ENCODE measurements around the gene HMGA1. TPM values are rescaled to one million over a fixed set of nuclear protein-coding genes. Genes with fewer than 3 reads are reported as not detected.
"Not testable (repeated sequence)": the region's sequence is repeated elsewhere in the genome, so short reads cannot be mapped to it uniquely, and the experiment has no call there.

The HMGA1 gene
- polyA plus RNA-seq, 1 donor from 2014 or later: 31.5 TPM

GRCh38 chr6:34243901-34244884, 7.5 kb downstream of the HMGA1 start (continued):
- TF ChIP-seq, protein P1, sequence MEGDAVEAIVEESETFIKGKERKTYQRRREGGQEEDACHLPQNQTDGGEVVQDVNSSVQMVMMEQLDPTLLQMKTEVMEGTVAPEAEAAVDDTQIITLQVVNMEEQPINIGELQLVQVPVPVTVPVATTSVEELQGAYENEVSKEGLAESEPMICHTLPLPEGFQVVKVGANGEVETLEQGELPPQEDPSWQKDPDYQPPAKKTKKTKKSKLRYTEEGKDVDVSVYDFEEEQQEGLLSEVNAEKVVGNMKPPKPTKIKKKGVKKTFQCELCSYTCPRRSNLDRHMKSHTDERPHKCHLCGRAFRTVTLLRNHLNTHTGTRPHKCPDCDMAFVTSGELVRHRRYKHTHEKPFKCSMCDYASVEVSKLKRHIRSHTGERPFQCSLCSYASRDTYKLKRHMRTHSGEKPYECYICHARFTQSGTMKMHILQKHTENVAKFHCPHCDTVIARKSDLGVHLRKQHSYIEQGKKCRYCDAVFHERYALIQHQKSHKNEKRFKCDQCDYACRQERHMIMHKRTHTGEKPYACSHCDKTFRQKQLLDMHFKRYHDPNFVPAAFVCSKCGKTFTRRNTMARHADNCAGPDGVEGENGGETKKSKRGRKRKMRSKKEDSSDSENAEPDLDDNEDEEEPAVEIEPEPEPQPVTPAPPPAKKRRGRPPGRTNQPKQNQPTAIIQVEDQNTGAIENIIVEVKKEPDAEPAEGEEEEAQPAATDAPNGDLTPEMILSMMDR (IDR thresholded peaks at IDR 0.05; ENCODE audit: poor library complexity, severe bottlenecking): no peak
- TF ChIP-seq RAD21 (conservative IDR thresholded peaks at IDR 0.05): no peak

GRCh38 chr6:34245032-34245760, 8.5 kb downstream of the HMGA1 start:
- not testable (repeated sequence) for H4K20me1 ChIP-seq (ENCODE audit: insufficient read depth); H3K4me2 ChIP-seq (ENCODE audit: low read length); H3K36me3 ChIP-seq (ENCODE audit: insufficient read depth, low read length)

DNA sequence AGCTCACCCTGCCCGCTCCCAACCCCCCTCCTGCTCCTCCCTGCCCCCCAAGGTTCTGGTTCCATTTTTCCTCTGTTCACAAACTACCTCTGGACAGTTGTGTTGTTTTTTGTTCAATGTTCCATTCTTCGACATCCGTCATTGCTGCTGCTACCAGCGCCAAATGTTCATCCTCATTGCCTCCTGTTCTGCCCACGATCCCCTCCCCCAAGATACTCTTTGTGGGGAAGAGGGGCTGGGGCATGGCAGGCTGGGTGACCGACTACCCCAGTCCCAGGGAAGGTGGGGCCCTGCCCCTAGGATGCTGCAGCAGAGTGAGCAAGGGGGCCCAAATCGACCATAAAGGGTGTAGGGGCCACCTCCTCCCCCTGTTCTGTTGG, 9.1 kb downstream of the HMGA1 start:
- not testable (repeated sequence) for H3F3A ChIP-seq (ENCODE audit: insufficient read depth, low read length, poor library complexity, severe bottlenecking); H3K79me2 ChIP-seq (replicated peaks; ENCODE audit: insufficient read depth, low read length); H3K27ac ChIP-seq (ENCODE audit: low read length); H3K9ac ChIP-seq (ENCODE audit: low read length); H3K36me3 ChIP-seq (ENCODE audit: insufficient read depth, low read length); H3K4me2 ChIP-seq (ENCODE audit: low read length); H3K9me3 ChIP-seq (ENCODE audit: low read length); H3K4me3 ChIP-seq (ENCODE audit: low read length); H4K20me1 ChIP-seq (ENCODE audit: insufficient read depth); H2AFZ ChIP-seq (ENCODE audit: low read depth, low read length); H3K27me3 ChIP-seq (ENCODE audit: insufficient read depth, low read depth, low read length); H3K9me2 ChIP-seq (ENCODE audit: insufficient read depth, low read length)

More at GRCh38 chr6:34245032-34245760, 8.5 kb downstream of the HMGA1 start:
- H3F3A ChIP-seq (ENCODE audit: insufficient read depth, low read length, poor library complexity, severe bottlenecking); H3K27ac ChIP-seq (ENCODE audit: low read length); H3K4me3 ChIP-seq (ENCODE audit: low read length); H3K27me3 ChIP-seq (ENCODE audit: insufficient read depth, low read depth, low read length); H3K9ac ChIP-seq (ENCODE audit: low read length); H3K9me3 ChIP-seq (ENCODE audit: low read length); H3K9me2 ChIP-seq (ENCODE audit: insufficient read depth, low read length); H2AFZ ChIP-seq (ENCODE audit: low read depth, low read length); H3K79me2 ChIP-seq (replicated peaks; ENCODE audit: insufficient read depth, low read length): not testable (repeated sequence)

GRCh38 chr6:34246249-34246562, 9.5 kb downstream of the HMGA1 start:
- no peaks in the 10 kb centered on the region for H3K9me3 ChIP-seq (ENCODE audit: low read length)
- H3F3A ChIP-seq (ENCODE audit: insufficient read depth, low read length, poor library complexity, severe bottlenecking): no peaks in the 10 kb centered on the region
- no peaks in the 10 kb centered on the region for H3K36me3 ChIP-seq (ENCODE audit: insufficient read depth, low read length)
- no peaks in the 10 kb centered on the region for H3K27me3 ChIP-seq (ENCODE audit: insufficient read depth, low read depth, low read length)
- no peak for TF ChIP-seq MXI1 (conservative IDR thresholded peaks at IDR 0.05; ENCODE audit: poor library complexity, severe bottlenecking)
- TF ChIP-seq, protein P1 (IDR thresholded peaks at IDR 0.05; ENCODE audit: poor library complexity, severe bottlenecking): no peak
- no peak for TF ChIP-seq POLR2AphosphoS5 (IDR thresholded peaks at IDR 0.05)
- TF ChIP-seq, protein P2, sequence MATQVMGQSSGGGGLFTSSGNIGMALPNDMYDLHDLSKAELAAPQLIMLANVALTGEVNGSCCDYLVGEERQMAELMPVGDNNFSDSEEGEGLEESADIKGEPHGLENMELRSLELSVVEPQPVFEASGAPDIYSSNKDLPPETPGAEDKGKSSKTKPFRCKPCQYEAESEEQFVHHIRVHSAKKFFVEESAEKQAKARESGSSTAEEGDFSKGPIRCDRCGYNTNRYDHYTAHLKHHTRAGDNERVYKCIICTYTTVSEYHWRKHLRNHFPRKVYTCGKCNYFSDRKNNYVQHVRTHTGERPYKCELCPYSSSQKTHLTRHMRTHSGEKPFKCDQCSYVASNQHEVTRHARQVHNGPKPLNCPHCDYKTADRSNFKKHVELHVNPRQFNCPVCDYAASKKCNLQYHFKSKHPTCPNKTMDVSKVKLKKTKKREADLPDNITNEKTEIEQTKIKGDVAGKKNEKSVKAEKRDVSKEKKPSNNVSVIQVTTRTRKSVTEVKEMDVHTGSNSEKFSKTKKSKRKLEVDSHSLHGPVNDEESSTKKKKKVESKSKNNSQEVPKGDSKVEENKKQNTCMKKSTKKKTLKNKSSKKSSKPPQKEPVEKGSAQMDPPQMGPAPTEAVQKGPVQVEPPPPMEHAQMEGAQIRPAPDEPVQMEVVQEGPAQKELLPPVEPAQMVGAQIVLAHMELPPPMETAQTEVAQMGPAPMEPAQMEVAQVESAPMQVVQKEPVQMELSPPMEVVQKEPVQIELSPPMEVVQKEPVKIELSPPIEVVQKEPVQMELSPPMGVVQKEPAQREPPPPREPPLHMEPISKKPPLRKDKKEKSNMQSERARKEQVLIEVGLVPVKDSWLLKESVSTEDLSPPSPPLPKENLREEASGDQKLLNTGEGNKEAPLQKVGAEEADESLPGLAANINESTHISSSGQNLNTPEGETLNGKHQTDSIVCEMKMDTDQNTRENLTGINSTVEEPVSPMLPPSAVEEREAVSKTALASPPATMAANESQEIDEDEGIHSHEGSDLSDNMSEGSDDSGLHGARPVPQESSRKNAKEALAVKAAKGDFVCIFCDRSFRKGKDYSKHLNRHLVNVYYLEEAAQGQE (IDR thresholded peaks at IDR 0.05; ENCODE audit: borderline replicate concordance): no peak
- TF ChIP-seq SMC3 (conservative IDR thresholded peaks at IDR 0.05; ENCODE audit: poor library complexity): no peak
- TF ChIP-seq RAD21 (conservative IDR thresholded peaks at IDR 0.05): no peak
- TF ChIP-seq EZH2 (IDR thresholded peaks at IDR 0.05; ENCODE audit: borderline replicate concordance, insufficient read depth, low read length, poor library complexity, severe bottlenecking): no peak
- no peaks in the 10 kb centered on the region for H3K79me2 ChIP-seq (replicated peaks; ENCODE audit: insufficient read depth, low read length)
- H3K4me3 ChIP-seq (ENCODE audit: low read length): no peak overlapping the region
- H4K20me1 ChIP-seq (ENCODE audit: insufficient read depth): no peaks in the 10 kb centered on the region
- H3K27ac ChIP-seq (ENCODE audit: low read length): no peak overlapping the region
- no peak overlapping the region for H2AFZ ChIP-seq (ENCODE audit: low read depth, low read length)
- no peaks in the 10 kb centered on the region for H3K9me2 ChIP-seq (ENCODE audit: insufficient read depth, low read length)
- H3K4me2 ChIP-seq (ENCODE audit: low read length): no peak overlapping the region
- H3K9ac ChIP-seq (ENCODE audit: low read length): no peak overlapping the region
